GM13977 (cell line): ENCODE results near the gene GPR31.

Experiments
- DNase-seq: peaks from one replicate; pipeline ENCODE4 v3.0.0; 2012; ENCODE audit warnings: low spot score
- CTCF ChIP-seq: IDR thresholded peaks from 2 replicates; pipeline ENCODE4 v1.5.1; 2012; ENCODE audit warnings: mild to moderate bottlenecking, control low read depth; ENCODE audit not compliant: insufficient read depth; ENCODE audit errors: extremely low read depth, missing control alignments
- in situ Hi-C: fragments of 300-500 bp; cut with MboI; formaldehyde crosslinking; loops from one replicate; pipeline ENCODE4 v1.12.0; 2022; ENCODE audit warnings: low sequenced_read_pairs, low pct_unique_long_range_greater_than_20kb, mixed read lengths, inconsistent platforms; ENCODE audit not compliant: unreplicated experiment

GPR31 gene

GRCh38 chr6:167146135-167146534, 11.6 kb downstream of the GPR31 start:
- in situ Hi-C loops: loop anchor here (10.0 kb wide), 1 partner anchor 371 kb away; no protein-coding TSS in a partner anchor
- DNase-seq: no peak
- TF ChIP-seq CTCF: no peak

GRCh38 chr6:167145461-167145860, 12.3 kb downstream of the GPR31 start:
- no peak for DNase-seq
- in situ Hi-C loops: loop anchor here (10.0 kb wide), 1 partner anchor 371 kb away; no protein-coding TSS in a partner anchor
- no peak for TF ChIP-seq CTCF

GRCh38 chr6:167143041-167143440, 14.7 kb downstream of the GPR31 start:
- in situ Hi-C loops: loop anchor here (10.0 kb wide), 1 partner anchor 368 kb away; no protein-coding TSS in a partner anchor
- DNase-seq: no peak
- TF ChIP-seq CTCF: no peak

- no peak for TF ChIP-seq CTCF
- in situ Hi-C loops: loop anchor here (10.0 kb wide), 1 partner anchor 368 kb away; no protein-coding TSS in a partner anchor
- DNase-seq: no peak
These were observed 15.4 kb downstream of the GPR31 start for GRCh38 chr6:167142433-167142761.

GRCh38 chr6:167141667-167142432, 15.9 kb downstream of the GPR31 start:
- in situ Hi-C loops: loop anchor here (10.0 kb wide), 1 partner anchor 367 kb away; no protein-coding TSS in a partner anchor
- DNase-seq: peak; percentile 80
- TF ChIP-seq CTCF: peak; percentile 96

GRCh38 chr6:167140589-167141474, 16.9 kb downstream of the GPR31 start:
- TF ChIP-seq CTCF: peak; percentile 21
- in situ Hi-C loops: loop anchor here (10.0 kb wide), 1 partner anchor 366 kb away; no protein-coding TSS in a partner anchor
- DNase-seq: no peak
